Activated CD4-positive, alpha-beta T cell treated with anti-CD3 and anti-CD28 coated beads for 36 hours (primary cell): ENCODE measurements around the gene TOX3. TPM values are rescaled to one million over a fixed set of nuclear protein-coding genes. Genes with fewer than 3 reads are reported as not detected.

Source experiments
- ATAC-seq: fragments of 200-7000 bp; cut with Tn5 transposase; one replicate; pipeline ENCODE4 v1.10.0; 2021; ENCODE audit warnings: mild to moderate bottlenecking, moderate library complexity
- CTCF ChIA-PET: fragments of 350-600 bp; sonication (Branson Sonifier 250); formaldehyde crosslinking; loops from one replicate; lab custom pipeline; 2021; ENCODE audit warnings: antibody characterized with exemption; lab: Charles Lee
- POLR2A ChIA-PET: fragments of 350-600 bp; sonication (Branson Sonifier 250); formaldehyde crosslinking; loops from one replicate; lab custom pipeline; 2021; ENCODE audit warnings: antibody characterized with exemption, inconsistent platforms; lab: Charles Lee
- DNase-seq: peaks from one replicate; pipeline ENCODE4 v3.0.0-alpha.2; 2020
- H3K27ac Mint-ChIP-seq: one replicate; pipeline ENCODE4 v1.8.0; 2021; ENCODE audit warnings: mixed read lengths
- H3K27me3 Mint-ChIP-seq: one replicate; pipeline ENCODE4 v1.8.0; 2021; ENCODE audit warnings: mixed read lengths
- H3K36me3 Mint-ChIP-seq: one replicate; pipeline ENCODE4 v1.8.0; 2021; ENCODE audit warnings: low read depth, mixed read lengths
- H3K4me1 Mint-ChIP-seq: one replicate; pipeline ENCODE4 v1.8.0; 2021; ENCODE audit warnings: mixed read lengths
- H3K4me3 Mint-ChIP-seq: one replicate; pipeline ENCODE4 v1.8.0; 2021; ENCODE audit warnings: mild to moderate bottlenecking, moderate library complexity, mixed read lengths
- H3K9me3 Mint-ChIP-seq: one replicate; pipeline ENCODE4 v1.8.0; 2021; ENCODE audit warnings: low read depth, mixed read lengths
- intact Hi-C, 2 experiments: fragments of 100-400 bp; cut with DNase I in 1 of 2; cut with micrococcal nuclease in 1 of 2; formaldehyde crosslinking; loops; one replicate each; pipeline versions ENCODE4 v1.14.2 to v1.15.1; 2022 to 2024; cut with DNase I, micrococcal nuclease
- total RNA-seq, 2 experiments: library from RNA; stranded (reverse); gene quantifications; one replicate each; pipeline ENCODE4 v1.2.3, GENCODE V29; 2021

TOX3 gene
- total RNA-seq, 2 experiments from 2014 or later: not detected

DNA sequence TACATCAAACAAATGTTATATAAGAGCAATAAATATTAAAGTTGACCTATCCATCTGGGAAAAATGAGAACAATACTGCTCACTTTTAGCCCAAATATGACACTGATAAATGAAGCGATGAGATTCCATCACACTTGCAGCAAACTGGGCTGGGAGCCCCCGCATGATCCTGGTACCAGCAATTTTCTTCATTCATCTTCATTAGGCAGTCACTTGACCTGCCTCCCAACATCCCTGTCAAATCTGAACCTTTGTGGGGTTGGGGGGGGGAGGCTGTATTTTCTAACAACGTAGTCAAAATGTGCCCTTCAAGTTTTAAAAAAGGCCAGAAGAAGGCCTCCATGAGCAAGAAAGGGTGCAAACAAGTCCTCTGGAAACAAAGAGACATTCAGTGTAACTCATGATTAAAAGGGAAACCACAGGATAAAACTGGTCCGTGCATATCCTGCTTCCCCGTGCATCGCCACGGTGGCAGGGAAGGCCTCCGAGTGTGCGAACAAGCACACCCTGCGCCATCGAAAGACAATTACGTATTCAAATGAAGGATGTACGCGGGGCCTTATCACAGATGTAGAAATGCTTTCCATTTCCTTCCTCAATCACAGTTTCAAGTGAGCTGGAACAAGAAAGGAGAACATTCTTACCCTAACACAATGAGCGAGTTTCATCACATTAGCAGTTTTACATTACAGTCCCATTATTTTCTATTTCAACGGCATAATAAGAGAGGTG lies 48.4 kb downstream of the TOX3 start:
- H3K4me1 Mint-ChIP-seq: no peaks in the 10 kb centered on the region
- DNase-seq (no peak), ATAC-seq (no peak)
- ChIA-PET CTCF (no interaction called here), POLR2A (no interaction called here)
- no peaks in the 10 kb centered on the region for H3K9me3 Mint-ChIP-seq
- intact Hi-C loops: no loop called here
- no peak overlapping the region for H3K27ac Mint-ChIP-seq
- H3K4me3 Mint-ChIP-seq: no peak overlapping the region
- H3K36me3 Mint-ChIP-seq: no peaks in the 10 kb centered on the region
- no peaks in the 10 kb centered on the region for H3K27me3 Mint-ChIP-seq

DNA sequence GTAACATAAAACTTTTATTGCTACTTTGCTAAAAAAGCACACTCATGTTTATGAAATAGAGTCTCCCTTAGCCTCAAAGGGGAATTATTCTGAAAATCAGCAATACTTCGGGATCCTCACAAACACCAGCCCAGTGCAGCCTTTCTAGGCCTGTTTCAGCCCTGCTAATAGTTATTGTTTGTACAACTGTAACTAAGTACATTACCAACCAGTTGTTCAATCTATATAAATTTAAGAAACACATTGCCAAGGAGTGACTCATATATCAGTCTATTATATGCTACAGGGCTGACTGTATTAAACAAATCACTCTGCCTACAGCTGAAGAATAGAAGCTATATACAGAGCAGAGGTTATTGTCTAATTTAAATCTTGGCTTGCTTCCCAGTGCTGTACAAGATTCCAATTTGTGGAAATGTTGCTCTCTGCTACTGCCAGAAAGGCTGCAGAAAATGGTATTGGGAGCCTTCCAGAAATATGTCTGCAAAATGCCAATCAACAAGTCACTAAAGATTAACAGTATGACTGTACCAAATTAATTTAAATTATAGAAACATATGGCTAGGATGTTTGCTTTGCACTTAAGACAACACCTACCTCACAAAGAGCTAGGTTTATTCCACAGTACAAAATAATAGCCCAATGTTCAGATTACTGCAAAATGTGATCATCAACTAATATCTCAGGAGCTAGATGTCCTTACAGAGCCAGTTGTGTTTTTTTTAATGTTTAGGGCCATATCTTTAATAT lies 49.7 kb downstream of the TOX3 start:
- POLR2A ChIA-PET: no interaction called here
- Mint-ChIP-seq H3K4me1 (no peaks in the 10 kb centered on the region), H3K9me3 (no peaks in the 10 kb centered on the region), H3K27ac (no peak overlapping the region), H3K36me3 (no peaks in the 10 kb centered on the region), H3K4me3 (no peak overlapping the region), H3K27me3 (no peaks in the 10 kb centered on the region)
- intact Hi-C loops: no loop called here
- CTCF ChIA-PET: no interaction called here
- ATAC-seq: no peak
- no peak for DNase-seq

DNA sequence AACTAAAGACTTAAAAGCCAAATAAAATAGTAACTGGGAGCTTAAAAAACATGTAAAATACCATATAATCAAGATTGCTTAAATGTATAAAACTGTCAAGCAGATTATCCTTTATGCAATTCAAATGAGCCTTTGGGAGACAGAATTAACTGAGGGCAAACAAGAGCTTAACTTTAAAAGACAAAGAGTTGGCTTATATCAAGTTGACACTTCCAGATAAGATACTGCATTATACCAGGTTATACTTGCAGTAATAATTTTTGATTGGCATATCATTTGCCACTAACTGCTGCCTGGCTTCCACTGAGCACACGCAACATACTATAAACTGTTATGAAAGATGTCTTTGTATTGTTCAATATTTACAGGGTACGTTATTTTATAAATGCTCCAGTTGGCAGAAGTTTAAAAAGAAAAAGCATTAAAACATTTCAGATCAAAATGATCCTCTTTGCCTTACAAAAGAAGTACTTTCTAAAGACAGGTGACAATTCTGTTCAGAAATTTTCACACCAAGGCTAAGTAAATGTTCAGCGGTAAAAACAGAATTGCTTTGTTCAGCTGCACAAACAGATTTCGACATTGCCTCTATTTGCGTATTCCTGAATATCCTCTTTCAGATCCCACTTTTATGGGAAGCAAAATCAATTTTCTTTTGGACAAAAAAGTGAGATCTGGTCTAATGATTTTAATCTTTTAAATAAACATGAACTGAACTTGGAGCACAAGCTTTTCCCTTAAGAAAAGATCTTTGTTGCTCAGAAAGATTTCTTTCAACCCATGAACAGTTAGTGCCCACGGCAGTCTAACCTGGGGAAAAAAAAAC lies 50.7 kb downstream of the TOX3 start:
- intact Hi-C loops: no loop called here
- ChIA-PET POLR2A (no interaction called here), CTCF (no interaction called here)
- H3K27ac Mint-ChIP-seq: no peak overlapping the region
- no peak for DNase-seq
- H3K9me3 Mint-ChIP-seq: no peaks in the 10 kb centered on the region
- H3K4me1 Mint-ChIP-seq: no peaks in the 10 kb centered on the region
- H3K4me3 Mint-ChIP-seq: no peak overlapping the region
- ATAC-seq: no peak
- H3K27me3 Mint-ChIP-seq: no peaks in the 10 kb centered on the region
- H3K36me3 Mint-ChIP-seq: no peaks in the 10 kb centered on the region

DNA sequence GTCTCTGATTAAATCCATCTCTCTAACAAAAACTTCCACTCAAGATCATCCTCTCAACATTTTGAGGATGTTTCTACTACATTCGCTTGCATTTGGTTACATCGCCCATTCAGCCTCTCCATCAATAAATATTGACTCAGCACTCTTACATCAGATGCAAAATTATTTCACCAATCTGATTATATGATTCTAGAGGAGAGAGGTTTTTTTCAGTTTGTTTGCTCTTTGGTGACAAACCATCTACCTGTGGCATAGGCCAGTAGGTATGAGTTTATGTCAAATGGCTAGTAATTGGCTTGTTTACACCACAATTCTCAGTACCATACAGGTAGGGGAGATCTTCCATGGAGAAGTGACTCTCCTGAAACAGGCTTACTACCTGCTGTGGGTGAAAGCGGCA lies 52.3 kb downstream of the TOX3 start:
- ChIA-PET POLR2A (no interaction called here), CTCF (no interaction called here)
- no peak overlapping the region for H3K4me3 Mint-ChIP-seq
- H3K36me3 Mint-ChIP-seq: no peaks in the 10 kb centered on the region
- H3K27ac Mint-ChIP-seq: no peak overlapping the region
- H3K27me3 Mint-ChIP-seq: no peaks in the 10 kb centered on the region
- ATAC-seq (no peak), DNase-seq (no peak)
- no peaks in the 10 kb centered on the region for H3K4me1 Mint-ChIP-seq
- no peaks in the 10 kb centered on the region for H3K9me3 Mint-ChIP-seq
- intact Hi-C loops: no loop called here

DNA sequence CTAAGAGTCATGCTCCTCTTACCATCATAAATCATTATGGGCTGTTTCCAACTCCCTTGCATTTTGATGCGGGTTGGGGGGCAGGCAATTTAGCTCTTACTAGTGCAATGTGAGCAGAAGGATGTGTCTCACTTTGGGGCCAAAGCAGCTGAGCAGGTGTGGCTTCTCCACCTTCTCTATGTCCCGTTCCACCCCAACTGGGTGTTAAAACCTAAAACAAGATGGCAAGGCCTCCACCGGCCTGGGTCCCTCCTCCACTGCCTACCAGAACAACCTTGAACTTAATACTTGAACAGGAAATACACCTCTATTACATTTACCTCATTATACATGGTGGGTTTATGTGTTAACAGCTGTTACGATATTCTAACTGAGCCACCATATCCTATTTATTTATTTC lies 52.8 kb downstream of the TOX3 start:
- no peaks in the 10 kb centered on the region for H3K9me3 Mint-ChIP-seq
- no peak overlapping the region for H3K4me3 Mint-ChIP-seq
- intact Hi-C loops: no loop called here
- no peaks in the 10 kb centered on the region for H3K4me1 Mint-ChIP-seq
- no peaks in the 10 kb centered on the region for H3K36me3 Mint-ChIP-seq
- ChIA-PET CTCF (no interaction called here), POLR2A (no interaction called here)
- DNase-seq: no peak
- ATAC-seq: no peak
- no peaks in the 10 kb centered on the region for H3K27me3 Mint-ChIP-seq
- no peak overlapping the region for H3K27ac Mint-ChIP-seq

DNA sequence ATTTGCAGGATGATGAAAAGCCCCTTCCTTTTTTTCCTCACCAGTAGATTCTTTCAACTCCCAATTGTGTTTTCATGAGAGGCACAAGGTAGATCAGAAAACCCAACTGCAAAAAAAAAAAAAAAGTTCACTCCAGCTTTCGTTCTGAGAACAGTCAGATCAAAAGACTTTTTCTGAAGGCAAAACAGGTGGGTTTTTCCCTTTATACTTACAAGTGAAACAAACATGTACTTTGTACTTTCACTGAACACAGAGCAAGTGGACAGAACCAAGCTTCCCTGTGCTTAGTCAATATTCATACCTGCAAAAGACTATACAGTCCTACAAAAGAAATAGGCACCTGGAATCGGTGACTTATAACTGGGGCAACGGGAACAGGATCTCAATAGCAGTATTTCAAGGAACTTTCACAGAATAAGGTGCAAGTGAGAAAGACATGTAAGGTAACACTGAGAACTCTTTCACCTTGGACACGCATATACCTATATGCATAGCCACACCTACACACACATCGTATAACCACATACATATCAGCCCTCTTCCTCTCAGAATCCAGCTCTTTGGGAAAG lies 54.1 kb downstream of the TOX3 start:
- intact Hi-C loops: no loop called here
- H3K36me3 Mint-ChIP-seq: no peaks in the 10 kb centered on the region
- no peak overlapping the region for H3K27ac Mint-ChIP-seq
- no peak overlapping the region for H3K4me3 Mint-ChIP-seq
- H3K27me3 Mint-ChIP-seq: no peaks in the 10 kb centered on the region
- ChIA-PET CTCF (interaction anchor here (0.6 kb wide), 1 partner anchor 303 kb away, joined by 3 read pairs; no protein-coding TSS in a partner anchor), POLR2A (no interaction called here)
- no peak for ATAC-seq
- H3K4me1 Mint-ChIP-seq: no peaks in the 10 kb centered on the region
- DNase-seq: no peak
- no peaks in the 10 kb centered on the region for H3K9me3 Mint-ChIP-seq

DNA sequence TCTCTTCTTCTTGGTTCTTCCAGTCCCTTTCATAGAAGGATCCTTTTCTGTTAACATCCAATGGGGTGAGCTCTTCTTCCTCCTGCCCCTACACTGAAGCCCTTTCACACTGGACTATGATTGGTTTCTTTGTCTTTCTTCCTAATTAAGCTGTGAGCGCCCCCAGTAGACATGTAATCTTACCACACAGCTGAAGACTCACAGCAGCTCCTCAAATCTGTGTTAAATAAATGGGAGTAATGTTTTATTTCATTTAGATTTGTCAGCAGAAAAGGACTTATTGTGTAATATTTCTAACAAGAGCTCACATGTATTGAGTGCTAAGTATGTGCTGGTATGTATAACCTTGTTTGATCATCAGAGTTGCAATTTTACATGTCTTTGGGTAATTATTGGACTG lies 55.7 kb downstream of the TOX3 start:
- Mint-ChIP-seq H3K4me1 (no peaks in the 10 kb centered on the region), H3K36me3 (no peaks in the 10 kb centered on the region), H3K9me3 (peaks cover 2% of the 10 kb centered on the region), H3K4me3 (no peak overlapping the region), H3K27ac (no peak overlapping the region), H3K27me3 (no peaks in the 10 kb centered on the region)
- DNase-seq: no peak
- no peak for ATAC-seq
- ChIA-PET POLR2A (no interaction called here), CTCF (no interaction called here)
- intact Hi-C loops: no loop called here

DNA sequence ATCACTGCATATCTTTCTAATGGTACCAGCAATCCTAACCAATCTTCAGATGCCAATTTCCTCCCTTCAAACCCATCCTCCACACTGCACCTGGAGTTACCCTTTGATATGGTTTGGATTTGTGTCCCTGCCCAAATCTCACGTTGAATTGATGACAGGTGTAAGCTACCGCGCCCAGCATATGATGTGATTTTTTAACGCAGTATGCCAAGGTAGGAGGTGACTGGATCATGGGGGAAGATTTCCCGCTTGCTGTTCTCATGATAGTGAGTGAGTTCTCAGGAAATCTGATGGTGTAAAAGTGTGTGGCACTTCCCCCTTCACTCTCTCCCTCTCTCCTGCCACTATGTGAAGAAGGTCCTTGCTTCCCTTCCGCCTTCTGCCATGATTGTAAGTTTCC lies 57.0 kb downstream of the TOX3 start:
- intact Hi-C loops: no loop called here
- POLR2A ChIA-PET: no interaction called here
- Mint-ChIP-seq H3K4me1 (no peaks in the 10 kb centered on the region), H3K4me3 (no peak overlapping the region), H3K9me3 (peaks cover 3% of the 10 kb centered on the region), H3K36me3 (no peaks in the 10 kb centered on the region), H3K27ac (no peak overlapping the region), H3K27me3 (no peaks in the 10 kb centered on the region)
- CTCF ChIA-PET: no interaction called here
- ATAC-seq: no peak
- DNase-seq: no peak

DNA sequence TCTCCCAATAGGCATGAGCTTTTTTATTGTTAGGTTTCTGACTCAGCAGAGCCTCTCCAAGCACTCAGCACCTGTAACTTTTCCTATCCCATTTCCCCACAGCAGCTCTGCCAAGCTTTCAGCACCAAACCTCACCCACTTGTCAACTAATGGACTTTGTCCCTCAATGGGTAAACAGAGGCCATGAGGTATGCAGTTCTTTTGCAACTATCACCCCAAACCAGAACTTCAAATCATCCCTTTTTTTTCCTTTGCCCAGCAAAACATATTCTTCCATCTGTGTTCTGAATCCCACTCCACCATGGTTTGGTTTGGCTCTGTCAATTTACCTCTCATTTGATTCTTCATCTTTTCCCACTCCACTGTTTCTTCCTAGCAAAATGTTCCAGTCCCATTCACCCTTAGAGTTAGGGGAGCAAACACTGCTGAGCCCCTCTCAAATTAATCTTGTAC lies 58.1 kb downstream of the TOX3 start:
- Mint-ChIP-seq H3K4me1 (no peaks in the 10 kb centered on the region), H3K36me3 (no peaks in the 10 kb centered on the region), H3K4me3 (no peak overlapping the region), H3K27ac (no peak overlapping the region), H3K9me3 (peaks cover 3% of the 10 kb centered on the region), H3K27me3 (no peaks in the 10 kb centered on the region)
- DNase-seq (no peak), ATAC-seq (no peak)
- ChIA-PET CTCF (no interaction called here), POLR2A (no interaction called here)
- intact Hi-C loops: no loop called here

DNA sequence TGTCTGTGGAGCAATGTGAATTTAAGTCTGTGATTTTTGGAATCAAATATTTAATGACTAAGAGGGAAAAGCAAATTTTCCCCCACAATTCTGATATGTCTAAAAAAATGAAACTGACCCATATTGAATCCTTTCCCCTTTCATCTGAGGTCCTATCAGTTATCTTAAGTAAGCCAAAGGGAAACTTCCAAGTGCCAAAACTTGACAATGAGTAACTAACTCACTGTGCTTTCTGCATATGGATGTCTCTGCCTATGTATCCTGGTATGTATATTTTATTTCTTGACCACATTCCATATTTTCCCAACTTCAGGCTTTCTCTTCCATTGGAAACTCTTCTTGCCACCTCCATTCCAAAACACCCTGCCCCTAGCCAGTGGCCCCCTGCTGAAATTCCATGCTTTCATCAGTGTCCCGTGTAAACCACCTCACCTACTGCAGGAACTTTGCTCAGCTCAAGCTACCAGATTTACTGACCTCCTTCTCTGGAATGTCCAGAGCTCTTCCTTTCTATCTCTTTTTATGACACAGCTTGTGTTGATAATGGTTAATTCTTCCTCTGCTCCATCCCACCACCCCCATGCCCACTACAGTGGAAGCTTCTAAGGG lies 59.0 kb downstream of the TOX3 start:
- Mint-ChIP-seq H3K4me3 (no peak overlapping the region), H3K4me1 (no peaks in the 10 kb centered on the region), H3K27me3 (no peaks in the 10 kb centered on the region), H3K36me3 (no peaks in the 10 kb centered on the region), H3K9me3 (peaks cover 3% of the 10 kb centered on the region), H3K27ac (no peak overlapping the region)
- ChIA-PET POLR2A (no interaction called here), CTCF (no interaction called here)
- DNase-seq: no peak
- intact Hi-C loops: no loop called here
- ATAC-seq: no peak

DNA sequence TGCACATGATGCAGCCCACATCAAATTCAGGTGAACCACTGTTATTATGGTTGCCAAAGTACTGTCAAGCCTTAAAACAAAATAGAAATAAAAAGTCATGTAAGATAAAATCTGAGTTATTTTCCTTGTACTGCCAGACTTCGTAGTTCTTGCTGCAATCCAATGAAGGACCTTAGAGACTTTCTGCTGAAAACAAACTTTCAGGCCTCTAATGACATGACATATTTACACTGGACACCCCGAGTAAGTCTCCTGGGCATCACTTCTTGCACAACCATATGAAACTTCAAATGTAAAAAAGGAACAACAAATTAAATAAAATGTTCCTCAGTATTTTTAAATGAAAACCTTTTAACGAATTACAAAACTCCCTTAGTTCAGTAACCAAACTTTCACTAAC lies 66.7 kb downstream of the TOX3 start:
- Mint-ChIP-seq H3K4me3 (no peak overlapping the region), H3K9me3 (no peaks in the 10 kb centered on the region), H3K27ac (no peak overlapping the region), H3K27me3 (no peaks in the 10 kb centered on the region), H3K36me3 (no peaks in the 10 kb centered on the region), H3K4me1 (no peaks in the 10 kb centered on the region)
- ChIA-PET CTCF (interaction anchor here (1.0 kb wide), 1 partner anchor 10 kb away, joined by 4 read pairs; no protein-coding TSS in a partner anchor), POLR2A (no interaction called here)
- DNase-seq: no peak
- intact Hi-C loops: no loop called here
- no peak for ATAC-seq
